A375 (cell line): ENCODE measurements around the gene NANOS2. TPM values are rescaled to one million over a fixed set of nuclear protein-coding genes. Genes with fewer than 3 reads are reported as not detected.

ENCODE experiments used
- total RNA-seq: library from RNA; depleted of rRNA; stranded (reverse); fragments of >200 nt; shearing (Covaris generic); gene quantifications from 2 replicates; pipeline ENCODE4 v1.2.3, GENCODE V29; 2014; rRNA removed

Gene NANOS2
- not detected in 2 replicates for total RNA-seq

GRCh38 chr19:45913874-45914830 lies at the start of gene NANOS2:
Gene NANOS2, minus strand, starts transcription at chr19:45914778. Its CDS starts 85 bp downstream, at chr19:45914693.

GRCh38 chr19:45901912-45902650 lies 12.5 kb downstream of the NANOS2 start, which contains the start of gene MYPOP:
Gene MYPOP, minus strand, starts transcription at chr19:45902613. Its CDS starts 840 bp downstream, at chr19:45901773.

GRCh38 chr19:45885556-45886426 lies 28.8 kb downstream of the NANOS2 start, which contains the start of gene IRF2BP1:
Gene IRF2BP1, minus strand, starts transcription at chr19:45886141. Its CDS starts 367 bp downstream, at chr19:45885774.

GRCh38 chr19:45863840-45864628 lies 50.5 kb downstream of the NANOS2 start, which contains the start of gene FOXA3:
Gene FOXA3, plus strand, starts transcription at chr19:45864326. Its CDS starts 131 bp downstream, at chr19:45864457.

Other genes starting within 250 kb of the NANOS2 start
- gene GIPR, start 246.6 kb downstream of the NANOS2 start, total RNA-seq, result 0.03 and 1.2 TPM in 2 replicates
- 904 and 1,025 TPM in 2 replicates for gene SNRPD2, start 222.8 kb downstream of the NANOS2 start, total RNA-seq
- gene QPCTL, start 222.1 kb downstream of the NANOS2 start, total RNA-seq, result 15.0 and 18.7 TPM in 2 replicates
- 23.2 and 31.5 TPM in 2 replicates for gene FBXO46, start 183.9 kb downstream of the NANOS2 start, total RNA-seq
- 0.40 TPM in 1 of 2 replicates, not detected in the other for gene MEIOSIN, start 181.3 kb downstream of the NANOS2 start, total RNA-seq
- gene SIX5, start 145.5 kb downstream of the NANOS2 start, total RNA-seq, result 22.1 and 24.4 TPM in 2 replicates
- 28.1 and 29.7 TPM in 2 replicates for gene DMPK, start 132.3 kb downstream of the NANOS2 start, total RNA-seq
- 73.8 and 79.2 TPM in 2 replicates for gene DMWD, start 121.9 kb downstream of the NANOS2 start, total RNA-seq
- gene RSPH6A, start 99.5 kb downstream of the NANOS2 start, total RNA-seq, result 0.41 TPM in 1 of 2 replicates, not detected in the other
- gene SYMPK, start 51.6 kb downstream of the NANOS2 start, total RNA-seq, result 75.3 and 87.1 TPM in 2 replicates
- not detected in 2 replicates for gene FOXA3, start 50.5 kb downstream of the NANOS2 start, total RNA-seq
- 59.7 and 67.2 TPM in 2 replicates for gene IRF2BP1, start 28.6 kb downstream of the NANOS2 start, total RNA-seq
- gene MYPOP, start 12.2 kb downstream of the NANOS2 start, total RNA-seq, result 3.3 and 3.5 TPM in 2 replicates
- 0.04 TPM in 1 of 2 replicates, not detected in the other for gene NOVA2, start 59.1 kb upstream of the NANOS2 start, total RNA-seq
- 6.5 and 8.3 TPM in 2 replicates for gene CCDC61, start 80.7 kb upstream of the NANOS2 start, total RNA-seq
- gene PGLYRP1, start 108.3 kb upstream of the NANOS2 start, total RNA-seq, result not detected in 2 replicates
- not detected in 2 replicates for gene IGFL4, start 126.2 kb upstream of the NANOS2 start, total RNA-seq
- not detected in 2 replicates for gene IGFL3, start 209.9 kb upstream of the NANOS2 start, total RNA-seq
- 0.08 TPM in 1 of 2 replicates, not detected in the other for gene IGFL2, start 233.5 kb upstream of the NANOS2 start, total RNA-seq